K562 (cell line): ENCODE results near the gene SESN3. TPM values are rescaled to one million over a fixed set of nuclear protein-coding genes. Genes with fewer than 3 reads are reported as not detected.

Experiments
- ATAC-seq: fragments of 200-7000 bp; cut with Tn5 transposase; 3 replicates; pipeline ENCODE4 v1.9.1; 2020; ENCODE audit warnings: moderate library complexity
- BruUV-seq: library from RNA; stranded (reverse); fragments of 400-500 nt; replicated peaks from 2 replicates; lab custom pipeline; 2021; lab: Mats Ljungman, UMichigan
- CTCF ChIA-PET: fragments of 300-600 bp; formaldehyde crosslinking; extraction: SDS; loops from one replicate; lab custom pipeline; 2021; ENCODE audit warnings: low intra/inter-chr PET ratio; lab: Yijun Ruan, JAX
- POLR2A ChIA-PET: fragments of 300-600, 350-650 bp; sonication (Branson Sonifier 250); formaldehyde crosslinking; extraction: SDS; loops from one replicate; lab custom pipeline; 2021; ENCODE audit warnings: antibody characterized with exemption, inconsistent platforms; lab: Yijun Ruan, JAX
- DNase-seq, 4 experiments: peaks; one replicate each; pipeline versions ENCODE4 v3.0.0 to v3.0.0-alpha.2; 2011 to 2018; ENCODE audit warnings: low spot score in 3 of 4, mixed read lengths in 3 of 4; ENCODE audit errors: extremely low read depth in 1 of 4
- FAIRE-seq: peaks from 2 replicates; lab custom pipeline; 2011; peaks lifted over from hg19 to GRCh38; lab: Jason Lieb, UNC
- H2AFZ ChIP-seq: 2 replicates; pipeline ENCODE4 v1.6.0; 2011; ENCODE audit warnings: low read depth, low read length, control low read depth, inconsistent platforms
- H3K27ac ChIP-seq: fragments of 200-600 bp; 3 replicates; pipeline ENCODE4 v1.8.0; 2011; ENCODE audit warnings: low read depth, mild to moderate bottlenecking, control low read depth, inconsistent platforms, low read length, moderate library complexity, mixed read lengths; ENCODE audit errors: extremely low read depth
- H3K27me3 ChIP-seq, 2 experiments: fragments of 300-600 bp in 1 of 2; 2 replicates in 1 of 2; 3 replicates in 1 of 2; pipeline versions ENCODE4 v1.6.0 to v1.8.0; 2011; ENCODE audit warnings: inconsistent platforms in 2 of 2, low read length in 2 of 2, mild to moderate bottlenecking in 1 of 2, mixed read lengths in 1 of 2, moderate library complexity in 1 of 2; ENCODE audit not compliant: control insufficient read depth in 2 of 2, insufficient read depth in 2 of 2
- H3K36me3 ChIP-seq: fragments of 300-600 bp; 3 replicates; pipeline ENCODE4 v1.8.0; 2011; ENCODE audit warnings: mild to moderate bottlenecking, low read length, inconsistent platforms; ENCODE audit not compliant: control insufficient read depth, insufficient read depth
- H3K4me1 ChIP-seq, 2 experiments: fragments of 200-600 bp in 1 of 2; replicated peaks in 1 of 2; 2 replicates in 1 of 2; 3 replicates in 1 of 2; pipeline versions ENCODE4 v1.5.1 to v1.8.0; 2011; ENCODE audit warnings: inconsistent platforms in 2 of 2, low read length in 2 of 2, mild to moderate bottlenecking in 1 of 2, mixed read lengths in 1 of 2, moderate library complexity in 1 of 2; ENCODE audit not compliant: control insufficient read depth in 2 of 2, insufficient read depth in 2 of 2
- H3K4me2 ChIP-seq: 2 replicates; pipeline ENCODE4 v1.6.1; 2011; ENCODE audit warnings: low read length, control low read depth, inconsistent platforms, mixed read lengths; ENCODE audit not compliant: insufficient read depth
- H3K4me3 ChIP-seq: fragments of 200-600 bp; sonication (generic), shearing (Covaris generic); 2 replicates; pipeline ENCODE4 v1.5.1; 2016; ENCODE audit warnings: control low read depth, inconsistent platforms
- H3K79me2 ChIP-seq: fragments of 200-600 bp; 3 replicates; pipeline ENCODE4 v1.8.0; 2011; ENCODE audit warnings: low read length, inconsistent platforms; ENCODE audit not compliant: control insufficient read depth, insufficient read depth
- H3K9ac ChIP-seq, 2 experiments: 2 replicates each; pipeline versions ENCODE4 v1.6.0 to v1.6.1; 2011; ENCODE audit warnings: low read depth in 2 of 2, low read length in 2 of 2, control low read depth in 1 of 2, inconsistent platforms in 1 of 2, mild to moderate bottlenecking in 1 of 2, mixed read lengths in 1 of 2; ENCODE audit not compliant: insufficient read depth in 1 of 2
- H3K9me1 ChIP-seq: one replicate; pipeline ENCODE4 v1.6.0; 2011; ENCODE audit warnings: inconsistent platforms, mild to moderate bottlenecking, low read length, moderate library complexity; ENCODE audit not compliant: control insufficient read depth, insufficient read depth
- H3K9me3 ChIP-seq: replicated peaks from 2 replicates; pipeline ENCODE4 v1.5.1; 2011; ENCODE audit warnings: low read depth, low read length, inconsistent platforms; ENCODE audit not compliant: control insufficient read depth, insufficient read depth
- H4K20me1 ChIP-seq: replicated peaks from 2 replicates; pipeline ENCODE4 v1.6.1; 2011; ENCODE audit warnings: low read length, inconsistent platforms, mixed read lengths; ENCODE audit not compliant: control insufficient read depth, insufficient read depth
- ARID4B ChIP-seq: sonication (generic); formaldehyde crosslinking; IDR thresholded peaks from 2 replicates; pipeline ENCODE4 v1.8.0; 2022; ENCODE audit warnings: mild to moderate bottlenecking, missing genetic modification reagents
- CEBPB ChIP-seq: fragments of 450-650 bp; IDR thresholded peaks from 2 replicates; pipeline ENCODE4 v1.6.1; 2016; ENCODE audit warnings: missing genetic modification characterization, missing compliant biosample characterization
- POLR2G ChIP-seq: fragments of 200-400 bp; formaldehyde crosslinking; IDR thresholded peaks from 2 replicates; pipeline ENCODE4 v1.6.1; 2017; ENCODE audit warnings: low read depth, mild to moderate bottlenecking, antibody characterized with exemption, low read length, moderate library complexity
- ZNF239 ChIP-seq: fragments of 250-450 bp; sonication (Bioruptor Pico); IDR thresholded peaks from 2 replicates; pipeline ENCODE4 v1.4.0; 2020; ENCODE audit warnings: mild to moderate bottlenecking
- WGBS: fragments of 100-300 bp; shearing (Covaris generic); methylation state at CpG from one replicate; pipeline ENCODE4 v1.1.6; 2016; ENCODE audit warnings: low coverage, mixed read lengths; ENCODE audit not compliant: insufficient coverage; ENCODE audit errors: missing lambda C conversion rate; 5-methylcytosine and 5-hydroxymethylcytosine counted together
- in situ Hi-C: fragments of 300-500 bp; cut with MboI; formaldehyde crosslinking; loops from 4 replicates; pipeline ENCODE4 v1.15.0; 2018; ENCODE audit warnings: inconsistent platforms, mixed read lengths
- intact Hi-C: fragments of 100-400 bp; cut with micrococcal nuclease; formaldehyde crosslinking; loops from 2 replicates; pipeline ENCODE4 v1.14.2; 2022
- polyA plus RNA-seq, 8 experiments: library from polyadenylated mRNA; depleted of rRNA in 4 of 8; stranded (reverse) in 5 of 8; unstranded in 3 of 8; fragments of >200 nt; fragmentation: Nextera tagmentation in 2 of 8; fragmentation: Illumina TruSeq in 1 of 8; extraction: Ambion mirVana in 2 of 8; extraction: Trizol in 1 of 8; gene quantifications; 2 replicates each; pipeline versions ENCODE4 v1.2.1 to v1.2.3, GENCODE V29; 2011 to 2014; ENCODE audit warnings: inconsistent platforms in 1 of 8, missing spikeins in 1 of 8
- total RNA-seq, 7 experiments: library from RNA; depleted of rRNA in 6 of 7; stranded (reverse); fragments of >200 nt in 6 of 7; fragmentation: Illumina TruSeq in 2 of 7; extraction: Trizol in 2 of 7; gene quantifications; 2 replicates each; pipeline versions ENCODE4 v1.2.1 to v1.2.3, GENCODE V29; 2011 to 2021; ENCODE audit warnings: low replicate concordance in 1 of 7

Gene SESN3
- total and polyA plus RNA-seq, 9 of the 15 experiments (the other 6 are each of a cell fraction or from before 2014, with no cell fraction given) = 0.44 to 2.6 (median 1.5) TPM

- no peak for TF ChIP-seq ARID4B (CRISPR knock-in tag)
- peak; percentile 69 for TF ChIP-seq CEBPB
These were observed 38.2 kb upstream of the SESN3 start (continued) for GRCh38 chr11:95269036-95269819.

- no peaks in the 10 kb centered on the region for H3K36me3 ChIP-seq
- no peak overlapping the region for H3K4me3 ChIP-seq
- in situ Hi-C loops (no loop called here), intact Hi-C loops (no loop called here)
- no peaks in the 10 kb centered on the region for H4K20me1 ChIP-seq
- H3K79me2 ChIP-seq = no peaks in the 10 kb centered on the region
- BruUV-seq = no TSS peak
- H3K27me3 ChIP-seq = no peaks in the 10 kb centered on the region
- no peaks in the 10 kb centered on the region for H3K4me1 ChIP-seq
- DNase-seq (no peak), ATAC-seq (no peak), FAIRE-seq (no peak)
- CTCF ChIA-PET = no interaction called here
- no peak overlapping the region for H3K9ac ChIP-seq
- H3K9me1 ChIP-seq = no peaks in the 10 kb centered on the region
- POLR2A ChIA-PET = no interaction called here
- H3K27ac ChIP-seq = no peak overlapping the region
- WGBS = 0% methylated on average over 1 of the region's 1 CpG
- H3K9me3 ChIP-seq = no peaks in the 10 kb centered on the region
- no peak overlapping the region for H2AFZ ChIP-seq
- TF ChIP-seq ZNF239 (CRISPR knock-in tag) = no peak
- no peak for TF ChIP-seq POLR2G
- TF ChIP-seq, all 486 proteins: peak for 0
- H3K4me2 ChIP-seq = no peak overlapping the region
These were observed 37.4 kb upstream of the SESN3 start for GRCh38 chr11:95268391-95268790.
